Fibroblast of lung (primary cell): Measurements from ENCODE around the gene STON1.
"Not testable (repeated sequence)": the region's sequence is repeated elsewhere in the genome, so short reads cannot be mapped to it uniquely, and the experiment has no call there.

Experiments used
- EZH2 ChIP-seq: IDR thresholded peaks from 2 replicates; pipeline ENCODE4 v1.5.1; 2012; ENCODE audit warnings: low read length, control low read depth, mild to moderate bottlenecking; ENCODE audit errors: missing control alignments
- TF ChIP-seq, protein P1 (sequence below), 2 donors: IDR thresholded peaks in 1 of 2; conservative IDR thresholded peaks in 1 of 2; 1 replicate in 1 of 2; 2 replicates in 1 of 2; pipeline ENCODE4 v1.5.1; 2011 to 2012; ENCODE audit warnings: low read length in 2 of 2, control low read depth in 1 of 2, inconsistent platforms in 1 of 2, low read depth in 1 of 2, mild to moderate bottlenecking in 1 of 2

DNA sequence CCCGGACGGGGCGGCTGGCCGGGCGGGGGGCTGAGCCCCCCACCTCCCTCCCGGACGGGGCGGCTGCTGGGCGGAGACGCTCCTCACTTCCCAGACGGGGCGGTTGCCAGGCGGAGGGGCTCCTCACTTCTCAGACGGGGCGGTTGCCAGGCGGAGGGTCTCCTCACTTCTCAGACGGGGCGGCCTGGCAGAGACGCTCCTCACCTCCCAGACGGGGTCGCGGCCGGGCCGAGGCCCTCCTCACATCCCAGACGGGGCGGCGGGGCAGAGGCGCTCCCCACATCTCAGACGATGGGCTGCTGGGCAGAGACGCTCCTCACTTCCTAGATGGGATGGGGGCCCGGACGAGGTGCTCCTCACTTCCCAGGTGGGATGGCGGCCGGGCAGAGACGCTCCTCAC lies 84.6 kb downstream of the STON1 start:
- TF ChIP-seq EZH2, result not testable (repeated sequence)
- TF ChIP-seq, protein P1, sequence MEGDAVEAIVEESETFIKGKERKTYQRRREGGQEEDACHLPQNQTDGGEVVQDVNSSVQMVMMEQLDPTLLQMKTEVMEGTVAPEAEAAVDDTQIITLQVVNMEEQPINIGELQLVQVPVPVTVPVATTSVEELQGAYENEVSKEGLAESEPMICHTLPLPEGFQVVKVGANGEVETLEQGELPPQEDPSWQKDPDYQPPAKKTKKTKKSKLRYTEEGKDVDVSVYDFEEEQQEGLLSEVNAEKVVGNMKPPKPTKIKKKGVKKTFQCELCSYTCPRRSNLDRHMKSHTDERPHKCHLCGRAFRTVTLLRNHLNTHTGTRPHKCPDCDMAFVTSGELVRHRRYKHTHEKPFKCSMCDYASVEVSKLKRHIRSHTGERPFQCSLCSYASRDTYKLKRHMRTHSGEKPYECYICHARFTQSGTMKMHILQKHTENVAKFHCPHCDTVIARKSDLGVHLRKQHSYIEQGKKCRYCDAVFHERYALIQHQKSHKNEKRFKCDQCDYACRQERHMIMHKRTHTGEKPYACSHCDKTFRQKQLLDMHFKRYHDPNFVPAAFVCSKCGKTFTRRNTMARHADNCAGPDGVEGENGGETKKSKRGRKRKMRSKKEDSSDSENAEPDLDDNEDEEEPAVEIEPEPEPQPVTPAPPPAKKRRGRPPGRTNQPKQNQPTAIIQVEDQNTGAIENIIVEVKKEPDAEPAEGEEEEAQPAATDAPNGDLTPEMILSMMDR (conservative IDR thresholded peaks at IDR 0.05 in 1 of 2, IDR thresholded peaks at IDR 0.05 in 1 of 2; ENCODE audit: low read depth in 1 of 2, low read length in 2 of 2), result not testable (repeated sequence)
